GM18499 (cell line): ENCODE data around the gene KRABD2.
"Not testable (repeated sequence)": the region's sequence is repeated elsewhere in the genome, so short reads cannot be mapped to it uniquely, and the experiment has no call there.

ENCODE experiments used
- ATAC-seq: cut with Tn5 transposase; IDR thresholded peaks from one replicate; pipeline ENCODE4 v1.9.1; 2021; ENCODE audit warnings: moderate number of reproducible peaks; ENCODE audit not compliant: insufficient read depth, unreplicated experiment

KRABD2 gene

DNA sequence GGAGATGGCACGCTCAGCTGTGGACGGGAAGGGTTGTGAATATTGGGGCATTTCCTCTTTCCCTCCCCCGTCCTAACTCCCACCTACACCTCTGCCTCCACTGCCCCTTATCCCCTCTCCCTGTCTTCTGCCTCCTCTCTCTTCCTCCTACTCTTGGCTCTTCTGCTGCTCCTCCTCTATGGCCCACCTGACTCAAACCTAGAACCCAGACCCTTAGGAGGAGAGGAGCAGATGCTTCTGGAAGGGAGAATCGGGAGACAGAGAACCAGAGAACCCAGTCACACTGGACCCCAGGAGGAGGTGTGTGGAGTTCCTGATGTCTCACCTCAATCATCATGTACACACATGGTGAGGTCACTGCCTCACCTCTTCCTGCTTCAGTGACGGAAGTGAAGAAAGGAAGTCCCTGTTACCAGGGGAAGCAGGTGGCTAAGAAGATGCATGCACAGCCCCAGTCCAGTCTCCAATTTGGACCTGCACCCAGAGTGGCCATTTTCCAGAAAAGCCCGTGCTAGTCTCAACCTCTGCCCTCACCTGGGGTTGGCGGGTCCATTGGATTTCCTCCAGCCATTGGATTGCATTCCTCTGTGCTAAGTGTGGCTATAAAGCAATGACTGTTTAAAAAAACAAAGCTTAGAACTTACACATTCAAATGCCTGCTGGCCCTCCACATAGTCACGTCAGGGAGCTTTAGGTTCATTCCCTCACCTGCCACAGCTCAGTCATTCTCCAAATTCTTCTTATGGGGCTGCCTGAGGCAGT lies 17.1 kb upstream of the KRABD2 start:
- no peak for ATAC-seq

DNA sequence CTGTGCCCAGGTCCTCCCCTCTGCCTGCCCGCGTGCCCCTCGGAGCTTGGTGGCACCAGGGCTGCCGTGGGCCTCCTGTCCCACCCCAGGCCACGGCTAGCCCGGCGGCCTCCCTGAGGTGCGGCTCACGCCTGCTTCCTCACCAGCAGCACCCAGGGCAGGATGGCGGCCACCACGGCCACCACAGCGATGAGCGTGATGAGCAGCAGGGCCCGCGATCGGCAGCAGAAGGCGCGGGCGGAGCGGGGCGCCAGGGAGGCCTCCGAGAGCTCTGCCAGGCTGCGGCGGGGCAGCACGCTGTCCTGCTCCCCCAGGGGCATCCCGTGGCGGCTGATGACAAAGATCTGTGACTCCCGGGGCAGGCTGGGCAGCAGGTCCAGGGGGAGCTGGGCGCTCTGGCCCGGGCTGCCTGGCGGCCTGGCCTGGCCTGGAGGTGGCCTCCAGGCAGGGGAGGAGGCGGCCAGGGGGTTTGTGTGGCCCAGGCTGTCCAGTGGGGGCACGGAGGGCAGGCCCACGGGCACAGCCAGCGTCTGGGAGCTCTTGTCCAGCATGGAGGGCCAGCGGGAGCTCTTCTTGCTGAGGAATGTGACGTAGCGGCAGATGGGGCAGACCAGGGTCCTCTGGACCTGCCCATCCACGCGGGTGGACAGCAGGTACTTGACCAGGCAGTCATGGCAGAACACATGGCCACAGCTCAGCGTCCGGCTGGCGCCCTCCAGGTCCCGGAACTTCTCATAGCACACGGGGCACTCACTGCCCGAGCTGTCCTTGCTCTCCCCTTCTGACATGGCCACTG lies 16.4 kb upstream of the KRABD2 start:
- ATAC-seq, result no peak

DNA sequence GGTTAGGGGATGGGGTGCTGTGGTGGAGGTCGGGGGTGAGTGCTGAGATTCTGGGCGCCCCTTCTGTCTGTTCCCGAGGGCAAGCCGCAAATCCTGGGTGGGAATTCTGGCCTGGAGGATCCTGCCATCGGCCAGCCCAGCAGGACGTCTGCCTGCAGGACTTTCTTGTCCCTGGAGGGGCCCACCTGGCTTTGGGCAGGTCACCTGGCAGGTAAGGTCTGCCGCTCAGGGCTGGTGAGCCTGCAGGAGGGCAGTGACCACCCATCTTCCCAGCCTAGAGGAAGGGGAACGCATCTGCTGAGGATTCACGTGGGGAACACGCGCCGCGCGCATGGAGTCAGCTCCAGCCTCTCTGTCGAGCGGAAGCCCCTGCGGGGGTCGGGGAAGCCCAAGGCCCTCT lies 15.8 kb upstream of the KRABD2 start:
- ATAC-seq, result no peak

DNA sequence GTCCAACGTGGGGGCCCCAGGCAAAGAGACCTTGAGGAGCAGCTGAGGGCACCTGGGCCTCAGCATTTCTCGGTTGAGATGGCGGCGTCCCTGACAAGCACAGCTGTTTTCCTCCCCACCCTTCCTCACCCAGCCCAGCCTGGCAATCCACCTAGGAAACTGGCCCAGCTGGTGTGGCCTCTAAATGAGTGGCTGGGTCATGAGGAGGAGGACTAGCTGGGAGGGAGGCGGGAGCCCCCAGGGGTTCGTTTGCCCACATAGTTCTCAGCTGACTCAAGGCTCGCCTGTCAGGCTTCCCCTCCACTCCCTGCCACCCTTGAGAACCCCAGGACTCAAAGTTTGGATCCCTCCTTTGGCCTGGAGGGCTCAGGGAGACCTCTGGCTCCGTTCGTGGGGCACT lies 15.2 kb upstream of the KRABD2 start:
- ATAC-seq, result no peak

- ATAC-seq, result no peak
Measured at GRCh38 chr17:8387914-8388651, 11.6 kb upstream of the KRABD2 start.

GRCh38 chr17:8386841-8387240 lies 10.3 kb upstream of the KRABD2 start:
- no peak for ATAC-seq

DNA sequence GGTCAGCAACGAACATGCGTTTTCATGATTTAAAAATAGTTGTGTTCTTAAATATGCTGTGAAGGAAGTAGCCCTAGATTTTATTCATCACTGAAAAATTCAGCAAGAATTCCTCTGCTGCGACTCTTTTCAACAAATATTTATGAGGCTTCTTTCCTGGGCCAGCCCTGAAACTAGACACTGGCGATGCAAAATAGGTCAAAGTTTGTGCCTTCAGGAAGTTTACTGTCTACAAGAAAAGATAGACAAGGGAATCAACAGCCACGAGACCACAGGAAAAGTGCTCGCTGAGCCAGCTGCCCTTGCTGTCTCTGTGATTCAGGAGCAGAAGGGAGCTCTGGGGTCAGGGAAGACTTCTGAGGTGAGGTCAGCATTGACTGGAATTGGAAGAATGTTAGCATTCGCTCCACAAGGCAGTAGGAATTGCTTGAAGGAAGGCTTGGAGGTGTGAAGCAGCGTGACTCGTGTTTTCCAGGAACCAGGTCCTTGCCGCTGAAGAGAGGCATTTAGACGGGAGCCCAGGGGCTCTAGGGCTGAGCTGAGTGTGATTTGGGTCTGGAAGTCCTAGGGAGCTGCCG lies 8.4 kb upstream of the KRABD2 start:
- no peak for ATAC-seq

GRCh38 chr17:8383143-8383822 lies 6.8 kb upstream of the KRABD2 start, which contains the start of gene RPL26:
TSS of gene RPL26 (minus strand) at chr17:8383193. CDS start at chr17:8382310, 883 bp downstream.
- ATAC-seq, result peak; percentile 79

DNA sequence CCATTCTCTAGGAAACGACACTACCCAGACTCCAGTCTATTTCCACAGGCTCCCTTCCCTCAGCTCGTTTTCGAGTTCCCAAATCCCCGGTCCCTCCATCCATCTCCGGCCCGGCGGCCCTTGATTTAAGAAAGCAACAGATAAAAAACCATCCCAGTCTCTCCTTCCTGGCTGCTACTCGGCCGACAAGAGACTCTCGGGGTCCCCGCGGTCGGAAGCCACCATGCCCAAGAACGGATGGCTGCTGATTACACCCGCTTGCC lies 6.3 kb upstream of the KRABD2 start:
- ATAC-seq, result no peak

DNA sequence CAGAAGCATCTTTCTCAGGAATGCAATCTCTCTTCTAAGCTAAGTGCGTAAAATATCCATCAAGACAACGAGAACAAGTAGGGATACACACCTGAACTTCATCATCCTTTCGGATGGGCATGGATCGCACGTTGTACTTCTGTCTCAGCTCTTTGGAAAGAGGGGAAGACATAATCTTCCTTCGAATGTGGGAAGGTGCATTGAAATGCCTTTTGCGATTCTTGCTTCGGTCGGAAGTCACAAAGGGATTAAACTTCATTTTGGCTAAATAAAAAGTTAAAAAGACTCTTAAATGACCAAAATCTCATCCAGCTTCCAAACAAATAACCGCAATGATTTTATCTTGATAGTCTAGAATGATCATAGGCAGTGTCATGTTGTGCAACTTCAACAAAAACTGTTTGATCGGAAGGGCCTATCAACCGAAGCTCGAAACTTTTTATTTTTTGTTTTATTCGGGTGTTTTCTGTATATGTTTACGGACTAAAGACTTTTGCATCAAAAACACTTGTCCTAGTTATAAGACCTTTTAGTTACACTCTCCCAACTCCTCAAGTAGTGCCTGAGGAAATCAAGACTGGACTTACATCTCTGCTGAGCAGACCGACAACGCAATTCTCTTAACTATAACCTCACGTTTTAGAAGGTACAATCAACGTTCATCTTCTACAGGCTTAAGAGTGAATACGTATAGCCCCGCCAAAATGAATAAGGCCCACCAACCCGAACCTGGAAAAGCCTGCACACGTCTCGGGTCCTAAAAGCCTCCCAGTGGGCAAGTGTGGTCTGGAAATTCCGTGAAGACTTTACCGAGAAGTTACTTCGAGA lies 5.8 kb upstream of the KRABD2 start:
- ATAC-seq, result no peak

DNA sequence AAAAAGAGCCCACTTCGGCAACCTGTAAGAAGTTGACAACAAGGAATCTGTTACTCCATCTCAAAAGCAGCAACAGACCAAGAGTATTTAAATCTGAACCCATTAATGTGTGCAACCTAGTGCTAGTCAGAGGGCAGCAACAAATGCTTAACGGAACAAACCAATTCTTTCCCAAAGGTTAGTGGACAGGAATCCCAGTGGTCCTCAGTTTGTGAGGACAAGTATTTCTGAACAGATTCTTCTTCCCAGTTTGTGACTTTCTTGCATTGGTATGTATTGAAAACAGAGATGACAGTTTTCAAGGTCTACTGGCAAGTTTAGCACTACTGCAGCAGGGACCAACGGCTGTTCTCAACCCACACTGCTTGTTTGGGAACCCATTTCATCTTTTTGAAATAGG lies 3.5 kb upstream of the KRABD2 start:
- ATAC-seq, result no peak

DNA sequence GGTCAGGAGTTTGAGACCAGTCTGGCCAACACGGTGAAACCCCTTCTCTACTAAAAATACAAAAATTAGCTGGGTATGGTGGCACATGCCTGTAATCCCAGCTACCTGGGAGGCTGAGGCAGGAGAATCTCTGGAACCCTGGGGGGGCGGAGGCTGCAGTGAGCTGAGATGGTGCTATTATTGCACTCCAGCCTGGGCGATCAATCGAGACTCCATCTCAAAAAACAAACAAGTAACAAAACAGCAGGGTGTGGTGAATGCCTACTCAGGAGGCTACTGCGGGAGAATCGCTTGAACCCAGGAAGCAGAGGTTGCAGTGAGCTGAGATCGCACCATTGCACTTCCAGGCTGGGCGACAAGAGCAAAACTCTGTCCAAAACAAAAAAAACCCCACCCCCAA lies 1.6 kb upstream of the KRABD2 start:
- not testable (repeated sequence) for ATAC-seq

GRCh38 chr17:8377422-8377821 lies 918 bp upstream of the KRABD2 start:
- ATAC-seq, result no peak

- no peak for ATAC-seq
Measured at GRCh38 chr17:8375738-8376259, 705 bp downstream of the KRABD2 start.

- ATAC-seq, result not testable (repeated sequence)
Measured at GRCh38 chr17:8373856-8374255, 2.6 kb downstream of the KRABD2 start.

- ATAC-seq, result no peak
Measured at GRCh38 chr17:8372422-8372821, 4.1 kb downstream of the KRABD2 start.

- no peak for ATAC-seq
Measured at GRCh38 chr17:8371786-8372185, 4.7 kb downstream of the KRABD2 start.

GRCh38 chr17:8369944-8370343 lies 6.6 kb downstream of the KRABD2 start:
- no peak for ATAC-seq

GRCh38 chr17:8368193-8368592 lies 8.3 kb downstream of the KRABD2 start:
- ATAC-seq, result no peak
